ENCODE data around the gene SDK1. TPM values are rescaled to one million over a fixed set of nuclear protein-coding genes. Genes with fewer than 3 reads are reported as not detected.

Gene SDK1
- total RNA-seq, 1 experiment from 2014 or later, result 9.3 TPM

- no peak for ATAC-seq
Observed at GRCh38 chr7:3649250-3649649, 348.2 kb downstream of the SDK1 start.

DNA sequence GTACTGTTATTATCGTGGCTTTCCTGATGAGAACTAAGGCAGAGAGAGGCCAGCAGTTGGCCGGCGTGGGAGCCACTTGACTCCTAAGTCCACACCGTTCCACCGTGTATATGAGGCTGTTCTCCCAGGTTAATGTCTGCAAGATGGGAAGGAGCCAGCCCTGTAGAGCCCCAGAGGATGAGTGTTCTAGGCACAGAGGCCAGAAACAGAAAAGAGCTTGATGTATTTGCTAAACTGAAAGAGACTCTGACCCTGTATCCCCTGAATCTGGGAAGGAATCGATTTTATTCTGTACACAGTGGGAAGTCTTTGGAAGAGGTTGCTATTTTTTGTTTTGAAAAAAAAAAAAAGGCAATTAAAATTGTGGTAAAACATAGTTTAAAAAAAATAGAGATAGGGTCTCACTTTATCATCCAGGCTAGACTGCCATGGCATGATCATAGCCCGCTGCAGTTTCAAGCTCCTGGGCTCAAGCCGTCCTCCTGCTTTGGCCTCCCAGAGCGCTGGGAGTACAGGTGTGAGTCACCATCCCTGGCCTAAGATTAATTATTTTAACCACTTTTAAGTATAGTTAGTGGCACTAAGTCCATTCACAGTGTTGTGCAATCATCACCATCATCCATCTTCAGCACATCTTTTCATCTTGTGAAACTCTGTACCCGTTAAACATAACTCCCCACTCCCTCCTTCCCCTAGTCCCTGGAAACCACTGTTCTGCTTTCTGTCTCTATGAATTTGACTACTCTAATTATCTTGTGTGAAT, 348.8 kb downstream of the SDK1 start:
- H3K9me3 Mint-ChIP-seq, result peaks cover 3% of the 10 kb centered on the region; the same call in 1 of the 2 replicates
- POLR2A ChIA-PET, result no interaction called here
- no peak overlapping the region for H3K4me3 Mint-ChIP-seq
- no peak for TF ChIP-seq ZBTB43 (CRISPR knock-in tag; IDR thresholded peaks at IDR 0.05)
- no peak for TF ChIP-seq ZBTB21 (CRISPR knock-in tag; IDR thresholded peaks at IDR 0.05; ENCODE audit: borderline replicate concordance)
- no peak for TF ChIP-seq GABPB1 (CRISPR knock-in tag; IDR thresholded peaks at IDR 0.05)
- no peak for TF ChIP-seq NFATC4 (CRISPR knock-in tag; IDR thresholded peaks at IDR 0.05)
- no peak for TF ChIP-seq ARID4B (CRISPR knock-in tag; IDR thresholded peaks at IDR 0.05; ENCODE audit: borderline replicate concordance)
- TF ChIP-seq RELA (CRISPR knock-in tag; IDR thresholded peaks at IDR 0.05; ENCODE audit: borderline replicate concordance), result no peak
- no peak for TF ChIP-seq CBFB (CRISPR knock-in tag; IDR thresholded peaks at IDR 0.05; ENCODE audit: low read depth)
- TF ChIP-seq ATF1 (CRISPR knock-in tag; IDR thresholded peaks at IDR 0.05), result no peak
- TF ChIP-seq, protein P1, sequence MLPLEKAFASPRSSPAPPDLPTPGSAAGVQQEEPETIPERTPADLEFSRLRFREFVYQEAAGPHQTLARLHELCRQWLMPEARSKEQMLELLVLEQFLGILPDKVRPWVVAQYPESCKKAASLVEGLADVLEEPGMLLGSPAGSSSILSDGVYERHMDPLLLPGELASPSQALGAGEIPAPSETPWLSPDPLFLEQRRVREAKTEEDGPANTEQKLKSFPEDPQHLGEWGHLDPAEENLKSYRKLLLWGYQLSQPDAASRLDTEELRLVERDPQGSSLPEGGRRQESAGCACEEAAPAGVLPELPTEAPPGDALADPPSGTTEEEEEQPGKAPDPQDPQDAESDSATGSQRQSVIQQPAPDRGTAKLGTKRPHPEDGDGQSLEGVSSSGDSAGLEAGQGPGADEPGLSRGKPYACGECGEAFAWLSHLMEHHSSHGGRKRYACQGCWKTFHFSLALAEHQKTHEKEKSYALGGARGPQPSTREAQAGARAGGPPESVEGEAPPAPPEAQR (CRISPR knock-in tag; IDR thresholded peaks at IDR 0.05), result no peak

More at GRCh38 chr7:3649250-3649649, 348.2 kb downstream of the SDK1 start:
- Mint-ChIP-seq H3K27me3 (ENCODE audit: low read depth) (no peaks in the 10 kb centered on the region), H3K27ac (no peak overlapping the region), H3K36me3 (no peaks in the 10 kb centered on the region; the same call in 1 of the 2 replicates), H3K4me1 (peaks cover 11% of the 10 kb centered on the region), H3K9me3 (peaks cover 3% of the 10 kb centered on the region; the same call in 1 of the 2 replicates), H3K4me3 (no peak overlapping the region)
- no peak for TF ChIP-seq FOXJ3 (CRISPR knock-in tag; IDR thresholded peaks at IDR 0.05; ENCODE audit: borderline replicate concordance)
- TF ChIP-seq, protein P2, sequence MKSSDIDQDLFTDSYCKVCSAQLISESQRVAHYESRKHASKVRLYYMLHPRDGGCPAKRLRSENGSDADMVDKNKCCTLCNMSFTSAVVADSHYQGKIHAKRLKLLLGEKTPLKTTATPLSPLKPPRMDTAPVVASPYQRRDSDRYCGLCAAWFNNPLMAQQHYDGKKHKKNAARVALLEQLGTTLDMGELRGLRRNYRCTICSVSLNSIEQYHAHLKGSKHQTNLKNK (CRISPR knock-in tag; IDR thresholded peaks at IDR 0.05), result no peak
- no peak for TF ChIP-seq ZNF423 (CRISPR knock-in tag; IDR thresholded peaks at IDR 0.05)
- no peak for TF ChIP-seq AR (CRISPR knock-in tag; IDR thresholded peaks at IDR 0.05)
- TF ChIP-seq, protein P3, sequence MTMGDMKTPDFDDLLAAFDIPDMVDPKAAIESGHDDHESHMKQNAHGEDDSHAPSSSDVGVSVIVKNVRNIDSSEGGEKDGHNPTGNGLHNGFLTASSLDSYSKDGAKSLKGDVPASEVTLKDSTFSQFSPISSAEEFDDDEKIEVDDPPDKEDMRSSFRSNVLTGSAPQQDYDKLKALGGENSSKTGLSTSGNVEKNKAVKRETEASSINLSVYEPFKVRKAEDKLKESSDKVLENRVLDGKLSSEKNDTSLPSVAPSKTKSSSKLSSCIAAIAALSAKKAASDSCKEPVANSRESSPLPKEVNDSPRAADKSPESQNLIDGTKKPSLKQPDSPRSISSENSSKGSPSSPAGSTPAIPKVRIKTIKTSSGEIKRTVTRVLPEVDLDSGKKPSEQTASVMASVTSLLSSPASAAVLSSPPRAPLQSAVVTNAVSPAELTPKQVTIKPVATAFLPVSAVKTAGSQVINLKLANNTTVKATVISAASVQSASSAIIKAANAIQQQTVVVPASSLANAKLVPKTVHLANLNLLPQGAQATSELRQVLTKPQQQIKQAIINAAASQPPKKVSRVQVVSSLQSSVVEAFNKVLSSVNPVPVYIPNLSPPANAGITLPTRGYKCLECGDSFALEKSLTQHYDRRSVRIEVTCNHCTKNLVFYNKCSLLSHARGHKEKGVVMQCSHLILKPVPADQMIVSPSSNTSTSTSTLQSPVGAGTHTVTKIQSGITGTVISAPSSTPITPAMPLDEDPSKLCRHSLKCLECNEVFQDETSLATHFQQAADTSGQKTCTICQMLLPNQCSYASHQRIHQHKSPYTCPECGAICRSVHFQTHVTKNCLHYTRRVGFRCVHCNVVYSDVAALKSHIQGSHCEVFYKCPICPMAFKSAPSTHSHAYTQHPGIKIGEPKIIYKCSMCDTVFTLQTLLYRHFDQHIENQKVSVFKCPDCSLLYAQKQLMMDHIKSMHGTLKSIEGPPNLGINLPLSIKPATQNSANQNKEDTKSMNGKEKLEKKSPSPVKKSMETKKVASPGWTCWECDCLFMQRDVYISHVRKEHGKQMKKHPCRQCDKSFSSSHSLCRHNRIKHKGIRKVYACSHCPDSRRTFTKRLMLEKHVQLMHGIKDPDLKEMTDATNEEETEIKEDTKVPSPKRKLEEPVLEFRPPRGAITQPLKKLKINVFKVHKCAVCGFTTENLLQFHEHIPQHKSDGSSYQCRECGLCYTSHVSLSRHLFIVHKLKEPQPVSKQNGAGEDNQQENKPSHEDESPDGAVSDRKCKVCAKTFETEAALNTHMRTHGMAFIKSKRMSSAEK (CRISPR knock-in tag; IDR thresholded peaks at IDR 0.05; ENCODE audit: borderline replicate concordance), result no peak
- TF ChIP-seq ZNF138 (CRISPR knock-in tag; conservative IDR thresholded peaks at IDR 0.05), result no peak
- ChIA-PET POLR2A (no interaction called here), CTCF (no interaction called here)
- DNase-seq (ENCODE audit: low spot score), result no peak

More for the DNA sequence above, 348.8 kb downstream of the SDK1 start:
- CTCF ChIA-PET, result no interaction called here
- Mint-ChIP-seq H3K36me3 (no peaks in the 10 kb centered on the region; the same call in 1 of the 2 replicates), H3K4me1 (peaks cover 13% of the 10 kb centered on the region), H3K27me3 (ENCODE audit: low read depth) (no peaks in the 10 kb centered on the region), H3K27ac (peak overlapping the region; percentile 7; the same call in 1 of the 2 replicates)
- ATAC-seq (no peak), DNase-seq (ENCODE audit: low spot score) (no peak)

All from WTC11 (cell line).